Glomerular visceral epithelial cell (primary cell): ENCODE measurements around the gene OR14C36.
"Not testable (repeated sequence)": the region's sequence is repeated elsewhere in the genome, so short reads cannot be mapped to it uniquely, and the experiment has no call there.

Experiments used
- DNase-seq: peaks from one replicate; pipeline ENCODE4 v3.0.0-alpha.2; 2016; ENCODE audit errors: extremely low spot score

OR14C36 gene

DNA sequence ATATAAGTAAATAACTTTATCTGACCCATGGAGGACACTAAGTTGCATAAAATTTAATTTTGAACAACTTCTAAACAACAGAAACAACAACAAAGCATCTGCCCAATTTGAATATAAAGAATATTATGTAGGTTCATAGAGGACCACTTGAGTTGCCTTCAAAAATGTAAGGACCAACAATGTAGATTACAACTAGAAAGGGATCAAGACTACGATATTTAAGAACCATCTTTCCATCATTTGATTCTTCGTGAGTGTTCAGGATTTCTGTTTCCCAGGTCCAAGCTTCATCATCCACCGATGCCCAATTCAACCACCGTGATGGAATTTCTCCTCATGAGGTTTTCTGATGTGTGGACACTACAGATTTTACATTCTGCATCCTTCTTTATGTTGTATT, at the start of gene OR14C36:
TSS of gene OR14C36 (plus strand) at position 301 of the 400 bp plus-strand sequence. CDS start at position 301, 0 bp downstream.
- DNase-seq = no peak

- no peak for DNase-seq
These were observed 45.3 kb upstream of the OR14C36 start, which contains the start of gene OR2T12 for GRCh38 chr1:248303324-248303723. Gene OR2T12 (minus strand): TSS chr1:248303424. CDS start chr1:248295578, 7,846 bp downstream.

- not testable (repeated sequence) for DNase-seq
These were observed 42.9 kb upstream of the OR14C36 start for GRCh38 chr1:248305672-248306071.

DNA sequence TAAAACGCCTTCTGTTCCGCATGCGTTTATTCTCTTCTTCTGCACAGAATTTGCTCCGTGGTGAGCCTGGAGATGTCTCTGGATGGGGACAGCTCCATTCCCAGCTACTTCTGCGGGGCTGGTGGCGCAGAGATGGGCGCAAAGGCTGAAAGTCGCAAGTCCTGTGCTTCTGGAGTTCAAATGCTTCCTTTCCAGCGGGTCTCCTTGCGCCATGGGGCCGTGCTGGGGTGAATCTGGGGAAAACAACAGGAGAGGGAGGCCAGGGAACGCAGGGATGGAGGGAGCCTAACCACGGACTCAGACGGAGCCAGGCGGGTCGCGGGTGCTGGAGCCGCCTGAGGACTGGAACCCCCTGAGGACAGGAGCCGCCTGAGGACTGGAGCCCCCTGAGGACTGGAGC, 42.5 kb upstream of the OR14C36 start:
- DNase-seq = no peak

GRCh38 chr1:248306740-248307139, 41.8 kb upstream of the OR14C36 start:
- not testable (repeated sequence) for DNase-seq

DNA sequence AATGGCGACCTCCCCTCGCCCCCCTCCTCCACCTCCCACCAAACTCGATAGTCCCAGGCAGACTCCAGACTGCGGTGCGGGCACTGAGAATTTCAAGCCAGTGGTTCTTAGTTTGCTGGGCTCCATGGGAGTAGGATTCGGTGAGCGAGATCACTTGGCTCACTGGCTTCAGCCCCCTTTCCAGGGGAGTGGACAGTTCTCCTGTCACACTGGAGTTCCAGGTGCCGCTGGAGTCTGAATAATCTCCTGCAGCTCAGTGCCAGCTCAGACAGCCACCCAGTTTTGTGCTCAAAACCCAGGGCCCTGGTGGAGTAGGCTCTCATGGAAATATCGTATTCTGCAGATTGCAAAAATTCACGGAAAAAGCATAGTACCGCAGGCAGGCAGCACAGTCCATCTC, 31.8 kb upstream of the OR14C36 start:
- no peak for DNase-seq

DNA sequence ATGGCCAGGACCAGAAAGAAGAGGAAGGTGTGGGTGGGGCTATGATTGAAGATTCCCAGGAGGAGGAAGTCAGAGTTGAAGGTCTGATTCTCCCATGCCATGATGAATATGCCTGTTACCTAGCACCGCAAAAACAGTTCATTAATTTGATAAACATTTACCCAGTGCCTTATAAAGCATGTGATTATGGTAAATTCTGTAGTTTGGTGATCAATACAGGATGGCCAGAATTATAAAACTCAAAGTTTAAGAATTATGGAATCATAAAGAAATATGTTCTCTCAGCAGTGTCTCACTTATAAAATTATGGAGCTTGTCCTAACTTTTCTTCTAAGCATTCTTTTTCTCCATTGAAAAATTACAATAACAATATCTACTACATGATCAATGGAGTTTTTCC, 24.1 kb upstream of the OR14C36 start, which contains the start of gene OR2M7:
TSS of gene OR2M7 (minus strand) at position 101 of the 400 bp plus-strand sequence. CDS start at position 101, 0 bp downstream.
- no peak for DNase-seq

DNA sequence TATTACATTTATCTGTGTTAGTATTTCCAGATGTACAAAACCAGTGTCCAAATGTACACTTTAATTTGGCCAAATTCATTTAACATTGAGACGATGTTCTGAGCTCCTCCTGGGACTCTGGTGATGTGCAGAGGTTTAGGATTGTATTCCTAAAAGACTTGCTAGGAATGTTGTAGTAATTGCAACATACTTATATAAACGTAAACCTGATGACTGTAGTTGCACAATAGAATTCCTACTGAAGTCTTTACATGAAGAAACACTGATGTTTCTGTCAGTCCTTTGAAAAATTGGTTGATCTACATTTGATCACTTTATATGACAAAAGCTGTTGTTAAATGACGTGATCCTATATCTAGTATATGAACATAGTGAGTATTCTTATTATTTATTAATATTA, 5.1 kb upstream of the OR14C36 start:
- DNase-seq = no peak

GRCh38 chr1:248359415-248359814, 10.8 kb downstream of the OR14C36 start:
- no peak for DNase-seq

GRCh38 chr1:248361121-248361715, 12.6 kb downstream of the OR14C36 start, which contains the start of gene OR2T4:
Gene OR2T4 (plus strand): TSS chr1:248361665. CDS start chr1:248361665, 0 bp downstream.
- no peak for DNase-seq

GRCh38 chr1:248366609-248367008, 18.0 kb downstream of the OR14C36 start:
- no peak for DNase-seq

DNA sequence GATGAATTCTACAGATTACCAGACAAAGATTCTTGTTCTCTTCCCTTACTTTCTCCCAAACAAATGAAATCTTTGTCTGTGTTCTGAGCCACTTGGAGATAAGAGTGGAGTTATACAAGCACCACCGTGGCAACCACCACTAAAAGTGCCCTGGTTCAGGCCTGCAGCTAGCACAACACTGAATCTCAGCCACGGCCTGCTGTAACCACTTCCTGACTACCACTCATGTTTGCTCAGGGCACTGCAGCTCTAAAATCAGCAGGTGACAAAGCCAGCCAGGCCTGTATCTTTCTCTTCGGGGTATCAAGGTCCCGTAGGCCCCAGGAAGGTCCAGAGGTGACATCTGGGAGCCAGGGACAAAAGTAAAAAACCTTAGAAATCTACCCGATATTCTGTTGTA, 23.8 kb downstream of the OR14C36 start:
- no peak for DNase-seq

DNA sequence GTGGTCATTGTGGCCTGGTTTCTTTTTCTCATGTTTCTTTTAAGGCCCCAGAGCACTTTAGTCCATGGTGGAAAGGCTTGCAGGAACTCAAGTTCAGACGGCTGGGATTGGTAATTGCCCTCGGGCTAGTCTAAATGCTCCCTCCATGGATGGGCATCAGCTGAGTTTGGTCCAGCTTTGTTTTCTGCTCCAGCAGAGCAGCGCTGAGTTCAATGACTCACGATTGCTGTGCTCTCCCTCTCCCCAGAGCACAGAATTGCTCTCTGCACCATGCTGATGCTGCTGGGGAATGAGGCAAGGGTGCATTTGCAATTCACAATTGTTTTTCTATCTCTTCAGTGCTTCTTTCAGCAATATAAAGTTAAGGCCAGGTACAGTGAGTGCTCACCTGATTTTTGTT, 25.2 kb downstream of the OR14C36 start:
- DNase-seq = no peak

- DNase-seq = no peak
These were observed 26.9 kb downstream of the OR14C36 start, which contains the start of gene OR2T6 for GRCh38 chr1:248375446-248375845. Gene OR2T6 (plus strand): TSS chr1:248375746. CDS start chr1:248387609, 11,863 bp downstream.

DNA sequence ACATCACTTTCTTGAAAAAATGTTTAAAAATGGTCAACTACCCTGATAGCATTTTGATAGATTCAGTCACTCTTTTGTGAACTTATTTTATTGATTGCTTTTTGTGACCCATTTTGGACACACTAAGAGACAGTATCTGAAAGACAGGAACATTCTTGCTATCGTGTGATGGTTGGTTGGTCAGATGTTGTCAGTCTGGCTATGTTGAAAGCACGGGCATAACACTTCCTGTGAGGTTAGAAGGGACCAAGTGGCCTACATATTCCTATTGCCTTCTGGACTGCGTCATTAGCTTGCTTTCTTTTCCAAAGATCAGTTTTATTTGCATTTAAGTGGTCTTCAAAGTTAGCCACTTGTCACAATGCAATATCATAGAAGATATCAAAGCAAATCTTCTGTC, 28.3 kb downstream of the OR14C36 start:
- no peak for DNase-seq

DNA sequence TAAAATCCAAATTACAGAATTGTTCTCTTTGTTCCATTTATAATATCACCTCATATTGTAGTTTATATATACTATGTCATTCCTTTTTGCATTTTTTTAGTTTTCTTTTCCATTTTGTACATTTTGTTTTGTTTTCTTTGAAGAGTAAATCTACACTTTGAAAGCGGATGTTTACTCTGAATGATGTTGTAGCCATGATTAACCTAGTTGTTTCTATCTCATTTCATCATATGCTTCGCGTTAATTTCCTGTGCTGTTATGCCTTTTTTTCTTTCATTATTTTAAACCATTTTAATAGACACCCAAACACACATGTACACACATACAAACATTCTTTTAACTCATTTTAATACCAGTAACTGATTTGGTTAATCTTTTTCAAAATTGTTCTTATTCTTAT, 32.3 kb downstream of the OR14C36 start:
- DNase-seq = no peak

- DNase-seq = no peak
These were observed 39.9 kb downstream of the OR14C36 start for GRCh38 chr1:248388426-248388825.

GRCh38 chr1:248393050-248393449, 44.5 kb downstream of the OR14C36 start:
- DNase-seq = no peak
